HUES6 (cell line): Measurements from ENCODE around the gene JAK2.
"Not testable (repeated sequence)": the region's sequence is repeated elsewhere in the genome, so short reads cannot be mapped to it uniquely, and the experiment has no call there.

ENCODE experiments used
- H3K27ac ChIP-seq: 2 replicates; pipeline ENCODE4 v1.7.0; 2013; ENCODE audit warnings: low read depth, mild to moderate bottlenecking, low read length, inconsistent platforms
- H3K27me3 ChIP-seq: 2 replicates; pipeline ENCODE4 v1.6.1; 2013; ENCODE audit warnings: low read length; ENCODE audit not compliant: control insufficient read depth, insufficient read depth
- H3K36me3 ChIP-seq: 2 replicates; pipeline ENCODE4 v1.6.1; 2013; ENCODE audit warnings: low read length; ENCODE audit not compliant: control insufficient read depth, insufficient read depth
- H3K4me1 ChIP-seq: 2 replicates; pipeline ENCODE4 v1.6.1; 2013; ENCODE audit warnings: low read length; ENCODE audit not compliant: control insufficient read depth, insufficient read depth
- H3K4me3 ChIP-seq: 2 replicates; pipeline ENCODE4 v1.5.1; 2013; ENCODE audit warnings: low read depth, low read length
- H3K9ac ChIP-seq: one replicate; pipeline ENCODE4 v1.6.1; 2013; ENCODE audit warnings: mild to moderate bottlenecking, low read length
- H3K9me3 ChIP-seq: 2 replicates; pipeline ENCODE4 v1.6.1; 2013; ENCODE audit warnings: low read depth, low read length; ENCODE audit not compliant: control insufficient read depth, insufficient read depth

Gene JAK2

GRCh38 chr9:4997631-4998030 lies 12.6 kb downstream of the JAK2 start:
- Histone ChIP-seq H3K4me3 (no peak overlapping the region), H3K27ac (no peak overlapping the region), H3K9ac (no peak overlapping the region), H3K9me3 (peaks cover 1% of the 10 kb centered on the region), H3K27me3 (no peaks in the 10 kb centered on the region), H3K36me3 (peaks cover 4% of the 10 kb centered on the region; the same call in 1 of the 2 replicates), H3K4me1 (peaks cover 8% of the 10 kb centered on the region; the same call in 1 of the 2 replicates)

GRCh38 chr9:5002811-5003210 lies 17.7 kb downstream of the JAK2 start:
- Histone ChIP-seq H3K36me3 (no peaks in the 10 kb centered on the region), H3K27me3 (no peaks in the 10 kb centered on the region), H3K27ac (no peak overlapping the region), H3K9ac (no peak overlapping the region), H3K4me3 (no peak overlapping the region), H3K9me3 (0 out of 2 replicates have a peak, but pooled peaks cover 2% of the 10 kb centered on the region), H3K4me1 (no peaks in the 10 kb centered on the region)

- Histone ChIP-seq H3K27me3 (no peaks in the 10 kb centered on the region), H3K9ac (no peak overlapping the region), H3K4me3 (no peak overlapping the region), H3K9me3 (0 out of 2 replicates have a peak, but pooled peaks cover 2% of the 10 kb centered on the region), H3K27ac (no peak overlapping the region), H3K4me1 (no peaks in the 10 kb centered on the region), H3K36me3 (no peaks in the 10 kb centered on the region)
These were observed 19.4 kb downstream of the JAK2 start for GRCh38 chr9:5004481-5004880.

GRCh38 chr9:5008202-5008601 lies 23.1 kb downstream of the JAK2 start:
- Histone ChIP-seq H3K9me3 (0 out of 2 replicates have a peak, but pooled peaks cover 2% of the 10 kb centered on the region), H3K36me3 (no peaks in the 10 kb centered on the region), H3K4me1 (no peaks in the 10 kb centered on the region), H3K9ac (no peak overlapping the region), H3K27me3 (no peaks in the 10 kb centered on the region), H3K27ac (no peak overlapping the region), H3K4me3 (no peak overlapping the region)

- Histone ChIP-seq H3K27me3 (no peaks in the 10 kb centered on the region), H3K36me3 (no peaks in the 10 kb centered on the region), H3K9me3 (peaks cover 2% of the 10 kb centered on the region; the same call in 1 of the 2 replicates), H3K9ac (no peak overlapping the region), H3K4me1 (no peaks in the 10 kb centered on the region), H3K4me3 (no peak overlapping the region), H3K27ac (no peak overlapping the region)
These were observed 28.3 kb downstream of the JAK2 start for GRCh38 chr9:5013374-5013773.

GRCh38 chr9:5015934-5016333 lies 30.9 kb downstream of the JAK2 start:
- Histone ChIP-seq H3K27me3 (no peaks in the 10 kb centered on the region), H3K36me3 (no peaks in the 10 kb centered on the region), H3K4me1 (no peaks in the 10 kb centered on the region), H3K9ac (no peak overlapping the region), H3K9me3 (peaks cover 3% of the 10 kb centered on the region; the same call in 1 of the 2 replicates), H3K4me3 (no peak overlapping the region), H3K27ac (no peak overlapping the region)

GRCh38 chr9:5025416-5025815 lies 40.3 kb downstream of the JAK2 start:
- Histone ChIP-seq H3K9me3 (0 out of 2 replicates have a peak, but pooled peaks cover 4% of the 10 kb centered on the region), H3K4me3 (no peak overlapping the region), H3K27me3 (no peaks in the 10 kb centered on the region), H3K4me1 (no peaks in the 10 kb centered on the region), H3K27ac (no peak overlapping the region), H3K36me3 (peaks cover 3% of the 10 kb centered on the region; the same call in 1 of the 2 replicates), H3K9ac (no peak overlapping the region)

- H3K9me3 ChIP-seq, H3K4me3 ChIP-seq, H3K36me3 ChIP-seq, H3K9ac ChIP-seq, H3K27ac ChIP-seq, H3K27me3 ChIP-seq, H3K4me1 ChIP-seq: not testable (repeated sequence)
These were observed 46.9 kb downstream of the JAK2 start for GRCh38 chr9:5031941-5032340.

GRCh38 chr9:5040730-5041389 lies 55.8 kb downstream of the JAK2 start:
- no peaks in the 10 kb centered on the region for H3K27me3 ChIP-seq
- H3K36me3 ChIP-seq: peaks cover 8% of the 10 kb centered on the region
- H3K27ac ChIP-seq: no peak overlapping the region

GRCh38 chr9:5041390-5042115 lies 56.5 kb downstream of the JAK2 start:
- no peaks in the 10 kb centered on the region for H3K27me3 ChIP-seq
- no peak overlapping the region for H3K27ac ChIP-seq
- peaks cover 8% of the 10 kb centered on the region for H3K36me3 ChIP-seq
- peaks cover 9% of the 10 kb centered on the region for H3K9me3 ChIP-seq
- H3K9ac ChIP-seq: no peak overlapping the region
- no peaks in the 10 kb centered on the region for H3K4me1 ChIP-seq
- H3K4me3 ChIP-seq: no peak overlapping the region

More at GRCh38 chr9:5040730-5041389, 55.8 kb downstream of the JAK2 start:
- H3K9me3 ChIP-seq: peaks cover 9% of the 10 kb centered on the region
- H3K4me1 ChIP-seq: no peaks in the 10 kb centered on the region
- H3K4me3 ChIP-seq: no peak overlapping the region
- no peak overlapping the region for H3K9ac ChIP-seq

GRCh38 chr9:5042661-5043178 lies 57.6 kb downstream of the JAK2 start:
- H3K9ac ChIP-seq: no peak overlapping the region
- no peaks in the 10 kb centered on the region for H3K27me3 ChIP-seq
- H3K4me1 ChIP-seq: no peaks in the 10 kb centered on the region
- no peak overlapping the region for H3K4me3 ChIP-seq
- peaks cover 8% of the 10 kb centered on the region for H3K36me3 ChIP-seq
- H3K9me3 ChIP-seq: peaks cover 9% of the 10 kb centered on the region
- H3K27ac ChIP-seq: no peak overlapping the region
